ENCODE data around the gene SEMA3F.

SEMA3F gene

GRCh38 chr3:50121072-50122032 is 33.8 kb upstream of the SEMA3F start:
- no peak overlapping the region for H3K4me3 ChIP-seq (ENCODE audit: low read depth, low read length)
- peak; percentile 69 for TF ChIP-seq CTCF (IDR thresholded peaks at IDR 0.05; ENCODE audit: low read depth, low read length)

- 0 out of 2 replicates have a peak, but pooled peaks have one; percentile 4 for TF ChIP-seq CTCF (IDR thresholded peaks at IDR 0.05; ENCODE audit: low read depth, low read length)
- H3K4me3 ChIP-seq (ENCODE audit: low read depth, low read length), result no peak overlapping the region
Measured at GRCh38 chr3:50122071-50122470, 33.1 kb upstream of the SEMA3F start.

GRCh38 chr3:50122661-50123391 is 32.3 kb upstream of the SEMA3F start:
- TF ChIP-seq CTCF (IDR thresholded peaks at IDR 0.05; ENCODE audit: low read depth, low read length), result no peak

GRCh38 chr3:50123394-50124051 is 31.6 kb upstream of the SEMA3F start:
- TF ChIP-seq CTCF (IDR thresholded peaks at IDR 0.05; ENCODE audit: low read depth, low read length), result no peak
- no peak overlapping the region for H3K4me3 ChIP-seq (ENCODE audit: low read depth, low read length)

More at GRCh38 chr3:50122661-50123391, 32.3 kb upstream of the SEMA3F start:
- H3K4me3 ChIP-seq (ENCODE audit: low read depth, low read length), result no peak overlapping the region

GRCh38 chr3:50124052-50124799 is 30.9 kb upstream of the SEMA3F start:
- no peak for TF ChIP-seq CTCF (IDR thresholded peaks at IDR 0.05; ENCODE audit: low read depth, low read length)
- H3K4me3 ChIP-seq (ENCODE audit: low read depth, low read length), result no peak overlapping the region

- TF ChIP-seq CTCF (IDR thresholded peaks at IDR 0.05; ENCODE audit: low read depth, low read length), result no peak
- no peak overlapping the region for H3K4me3 ChIP-seq (ENCODE audit: low read depth, low read length)
Measured at GRCh38 chr3:50124800-50125178, 30.3 kb upstream of the SEMA3F start.
